ENCODE results near the gene TK2.

DNA sequence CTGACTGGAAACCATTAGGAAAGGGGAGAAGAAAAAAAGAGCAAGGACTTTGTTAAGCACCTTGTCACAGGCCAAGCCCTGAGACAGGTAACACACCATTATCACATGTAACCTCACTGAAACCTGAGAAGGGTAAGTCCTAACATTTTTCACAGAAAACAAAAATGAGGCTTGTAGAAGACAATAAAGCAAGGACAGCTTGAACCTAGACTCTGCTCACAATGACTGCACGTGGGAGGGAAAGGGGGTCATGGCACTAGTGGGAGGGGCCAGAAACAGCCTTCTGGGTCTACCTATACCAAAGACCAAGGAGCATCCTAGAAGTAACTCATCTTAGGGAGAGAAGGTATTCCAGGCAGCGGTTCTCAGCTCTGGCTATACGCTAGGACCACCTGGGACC, 7.5 kb downstream of the TK2 start:
- TF ChIP-seq, protein P1, sequence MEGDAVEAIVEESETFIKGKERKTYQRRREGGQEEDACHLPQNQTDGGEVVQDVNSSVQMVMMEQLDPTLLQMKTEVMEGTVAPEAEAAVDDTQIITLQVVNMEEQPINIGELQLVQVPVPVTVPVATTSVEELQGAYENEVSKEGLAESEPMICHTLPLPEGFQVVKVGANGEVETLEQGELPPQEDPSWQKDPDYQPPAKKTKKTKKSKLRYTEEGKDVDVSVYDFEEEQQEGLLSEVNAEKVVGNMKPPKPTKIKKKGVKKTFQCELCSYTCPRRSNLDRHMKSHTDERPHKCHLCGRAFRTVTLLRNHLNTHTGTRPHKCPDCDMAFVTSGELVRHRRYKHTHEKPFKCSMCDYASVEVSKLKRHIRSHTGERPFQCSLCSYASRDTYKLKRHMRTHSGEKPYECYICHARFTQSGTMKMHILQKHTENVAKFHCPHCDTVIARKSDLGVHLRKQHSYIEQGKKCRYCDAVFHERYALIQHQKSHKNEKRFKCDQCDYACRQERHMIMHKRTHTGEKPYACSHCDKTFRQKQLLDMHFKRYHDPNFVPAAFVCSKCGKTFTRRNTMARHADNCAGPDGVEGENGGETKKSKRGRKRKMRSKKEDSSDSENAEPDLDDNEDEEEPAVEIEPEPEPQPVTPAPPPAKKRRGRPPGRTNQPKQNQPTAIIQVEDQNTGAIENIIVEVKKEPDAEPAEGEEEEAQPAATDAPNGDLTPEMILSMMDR (IDR thresholded peaks at IDR 0.05): no peak
- no peak for TF ChIP-seq POLR2A (IDR thresholded peaks at IDR 0.05)

Data from transverse colon (tissue), 3 donors.